ENCODE data around the gene PLS1. TPM values are rescaled to one million over a fixed set of nuclear protein-coding genes. Genes with fewer than 3 reads are reported as not detected.

PLS1 gene
- total and polyA plus RNA-seq, 9 donors = 0.27 to 5.0 (median 0.57) TPM

- 89% methylated on average over 2 of the region's 4 CpGs for WGBS (ENCODE audit: insufficient coverage)
- Histone ChIP-seq H3K27ac (ENCODE audit: low read length) (no peak overlapping the region), H3K27me3 (ENCODE audit: control insufficient read depth, insufficient read depth, low read length) (no peaks in the 10 kb centered on the region), H3K9me3 (replicated peaks; ENCODE audit: control insufficient read depth, low read depth, low read length) (no peaks in the 10 kb centered on the region), H3K4me1 (ENCODE audit: control insufficient read depth, insufficient read depth, low read length) (no peaks in the 10 kb centered on the region), H3K4me3 (ENCODE audit: low read length) (no peak overlapping the region), H3K36me3 (ENCODE audit: control insufficient read depth, insufficient read depth, low read length) (no peaks in the 10 kb centered on the region)
- no peak for DNase-seq
These were observed 119.9 kb downstream of the PLS1 start for GRCh38 chr3:142716102-142716501.

- Histone ChIP-seq H3K27ac (ENCODE audit: low read length) (peak overlapping the region; percentile 13), H3K9me3 (replicated peaks; ENCODE audit: control insufficient read depth, low read depth, low read length) (no peaks in the 10 kb centered on the region), H3K36me3 (ENCODE audit: control insufficient read depth, insufficient read depth, low read length) (no peaks in the 10 kb centered on the region), H3K4me1 (ENCODE audit: control insufficient read depth, insufficient read depth, low read length) (peaks cover 3% of the 10 kb centered on the region), H3K27me3 (ENCODE audit: control insufficient read depth, insufficient read depth, low read length) (no peaks in the 10 kb centered on the region), H3K4me3 (ENCODE audit: low read length) (peak overlapping the region; percentile 87)
- DNase-seq = no peak
- no CpG with 5 or more reads among the region's 10 CpGs for WGBS (ENCODE audit: insufficient coverage)
These were observed 127.4 kb downstream of the PLS1 start for GRCh38 chr3:142723665-142723967.

GRCh38 chr3:142723968-142724681 is 127.9 kb downstream of the PLS1 start, which contains the start of gene TRPC1:
Gene TRPC1 (plus strand): TSS chr3:142724034. CDS start chr3:142724560, 526 bp downstream.
- H3K27me3 ChIP-seq (ENCODE audit: control insufficient read depth, insufficient read depth, low read length) = no peaks in the 10 kb centered on the region
- H3K9me3 ChIP-seq (replicated peaks; ENCODE audit: control insufficient read depth, low read depth, low read length) = no peaks in the 10 kb centered on the region
- peak within 1 kb of the TSS; percentile 94 for H3K27ac ChIP-seq (ENCODE audit: low read length)
- peak; percentile 95 for DNase-seq
- under 1% methylated on average over 51 of the region's 73 CpGs for WGBS (ENCODE audit: insufficient coverage)
- peak within 1 kb of the TSS; percentile 87 for H3K4me3 ChIP-seq (ENCODE audit: low read length)
- H3K36me3 ChIP-seq (ENCODE audit: control insufficient read depth, insufficient read depth, low read length) = no peaks in the 10 kb centered on the region
- peaks cover 3% of the 10 kb centered on the region for H3K4me1 ChIP-seq (ENCODE audit: control insufficient read depth, insufficient read depth, low read length)

- Histone ChIP-seq H3K4me3 (ENCODE audit: low read length) (peak overlapping the region; percentile 87), H3K27ac (ENCODE audit: low read length) (peak overlapping the region; percentile 94), H3K36me3 (ENCODE audit: control insufficient read depth, insufficient read depth, low read length) (no peaks in the 10 kb centered on the region), H3K9me3 (replicated peaks; ENCODE audit: control insufficient read depth, low read depth, low read length) (no peaks in the 10 kb centered on the region), H3K4me1 (ENCODE audit: control insufficient read depth, insufficient read depth, low read length) (peaks cover 3% of the 10 kb centered on the region), H3K27me3 (ENCODE audit: control insufficient read depth, insufficient read depth, low read length) (no peaks in the 10 kb centered on the region)
- 0% methylated on average over 20 of the region's 35 CpGs for WGBS (ENCODE audit: insufficient coverage)
- DNase-seq = peak; percentile 70
These were observed 128.6 kb downstream of the PLS1 start for GRCh38 chr3:142724682-142725356.

GRCh38 chr3:142725357-142725739 is 129.2 kb downstream of the PLS1 start:
- no peaks in the 10 kb centered on the region for H3K36me3 ChIP-seq (ENCODE audit: control insufficient read depth, insufficient read depth, low read length)
- DNase-seq = peak; percentile 35
- H3K4me1 ChIP-seq (ENCODE audit: control insufficient read depth, insufficient read depth, low read length) = peaks cover 3% of the 10 kb centered on the region
- H3K27ac ChIP-seq (ENCODE audit: low read length) = peak overlapping the region; percentile 94
- no peaks in the 10 kb centered on the region for H3K27me3 ChIP-seq (ENCODE audit: control insufficient read depth, insufficient read depth, low read length)
- no peaks in the 10 kb centered on the region for H3K9me3 ChIP-seq (replicated peaks; ENCODE audit: control insufficient read depth, low read depth, low read length)
- peak overlapping the region; percentile 87 for H3K4me3 ChIP-seq (ENCODE audit: low read length)
- no CpG with 5 or more reads among the region's 5 CpGs for WGBS (ENCODE audit: insufficient coverage)

GRCh38 chr3:142726017-142726416 is 129.8 kb downstream of the PLS1 start:
- no peaks in the 10 kb centered on the region for H3K27me3 ChIP-seq (ENCODE audit: control insufficient read depth, insufficient read depth, low read length)
- H3K4me1 ChIP-seq (ENCODE audit: control insufficient read depth, insufficient read depth, low read length) = peaks cover 3% of the 10 kb centered on the region
- no peak for DNase-seq
- H3K27ac ChIP-seq (ENCODE audit: low read length) = no peak overlapping the region
- no peak overlapping the region for H3K4me3 ChIP-seq (ENCODE audit: low read length)
- WGBS (ENCODE audit: insufficient coverage) = no CpG with 5 or more reads among the region's 1 CpG
- H3K36me3 ChIP-seq (ENCODE audit: control insufficient read depth, insufficient read depth, low read length) = no peaks in the 10 kb centered on the region
- H3K9me3 ChIP-seq (replicated peaks; ENCODE audit: control insufficient read depth, low read depth, low read length) = no peaks in the 10 kb centered on the region

GRCh38 chr3:142732066-142732465 is 135.9 kb downstream of the PLS1 start:
- DNase-seq = no peak
- no peak overlapping the region for H3K4me3 ChIP-seq (ENCODE audit: low read length)
- 86% methylated on average over 3 of the region's 3 CpGs for WGBS (ENCODE audit: insufficient coverage)
- no peaks in the 10 kb centered on the region for H3K27me3 ChIP-seq (ENCODE audit: control insufficient read depth, insufficient read depth, low read length)
- no peak overlapping the region for H3K27ac ChIP-seq (ENCODE audit: low read length)
- no peaks in the 10 kb centered on the region for H3K9me3 ChIP-seq (replicated peaks; ENCODE audit: control insufficient read depth, low read depth, low read length)
- H3K36me3 ChIP-seq (ENCODE audit: control insufficient read depth, insufficient read depth, low read length) = no peaks in the 10 kb centered on the region
- no peaks in the 10 kb centered on the region for H3K4me1 ChIP-seq (ENCODE audit: control insufficient read depth, insufficient read depth, low read length)

GRCh38 chr3:142734834-142735233 is 138.6 kb downstream of the PLS1 start:
- no peak overlapping the region for H3K27ac ChIP-seq (ENCODE audit: low read length)
- DNase-seq = no peak
- no peaks in the 10 kb centered on the region for H3K36me3 ChIP-seq (ENCODE audit: control insufficient read depth, insufficient read depth, low read length)
- WGBS (ENCODE audit: insufficient coverage) = no CpG with 5 or more reads among the region's 2 CpGs
- H3K4me3 ChIP-seq (ENCODE audit: low read length) = no peak overlapping the region
- H3K4me1 ChIP-seq (ENCODE audit: control insufficient read depth, insufficient read depth, low read length) = no peaks in the 10 kb centered on the region
- H3K9me3 ChIP-seq (replicated peaks; ENCODE audit: control insufficient read depth, low read depth, low read length) = no peaks in the 10 kb centered on the region
- H3K27me3 ChIP-seq (ENCODE audit: control insufficient read depth, insufficient read depth, low read length) = no peaks in the 10 kb centered on the region

GRCh38 chr3:142735462-142735861 is 139.3 kb downstream of the PLS1 start:
- Histone ChIP-seq H3K9me3 (replicated peaks; ENCODE audit: control insufficient read depth, low read depth, low read length) (no peaks in the 10 kb centered on the region), H3K4me3 (ENCODE audit: low read length) (no peak overlapping the region), H3K27ac (ENCODE audit: low read length) (no peak overlapping the region), H3K4me1 (ENCODE audit: control insufficient read depth, insufficient read depth, low read length) (no peaks in the 10 kb centered on the region), H3K27me3 (ENCODE audit: control insufficient read depth, insufficient read depth, low read length) (no peaks in the 10 kb centered on the region), H3K36me3 (ENCODE audit: control insufficient read depth, insufficient read depth, low read length) (no peaks in the 10 kb centered on the region)
- no peak for DNase-seq

- Histone ChIP-seq H3K27ac (ENCODE audit: low read length) (no peak overlapping the region), H3K4me1 (ENCODE audit: control insufficient read depth, insufficient read depth, low read length) (no peaks in the 10 kb centered on the region), H3K27me3 (ENCODE audit: control insufficient read depth, insufficient read depth, low read length) (no peaks in the 10 kb centered on the region), H3K4me3 (ENCODE audit: low read length) (no peak overlapping the region), H3K36me3 (ENCODE audit: control insufficient read depth, insufficient read depth, low read length) (no peaks in the 10 kb centered on the region), H3K9me3 (replicated peaks; ENCODE audit: control insufficient read depth, low read depth, low read length) (no peaks in the 10 kb centered on the region)
- no peak for DNase-seq
These were observed 142.2 kb downstream of the PLS1 start for GRCh38 chr3:142738396-142738795.

Data from muscle of leg (tissue), 11 donors.